ENCODE results near the gene NWD2. TPM values are rescaled to one million over a fixed set of nuclear protein-coding genes. Genes with fewer than 3 reads are reported as not detected.
"Not testable (repeated sequence)": the region's sequence is repeated elsewhere in the genome, so short reads cannot be mapped to it uniquely, and the experiment has no call there.

NWD2 gene
- total and polyA plus RNA-seq, 7 donors: 0.01 to 0.03 TPM; not detected in 5

GRCh38 chr4:37400241-37400881 lies 155.8 kb downstream of the NWD2 start:
- DNase-seq (no peak), ATAC-seq (no peak)
- H3K4me3 ChIP-seq: no peak overlapping the region
- no peaks in the 10 kb centered on the region for H3K9me3 ChIP-seq
- no peaks in the 10 kb centered on the region for H3K36me3 ChIP-seq (ENCODE audit: insufficient read depth in 1 of 2, low read depth in 1 of 2)
- H3K27ac ChIP-seq: no peak overlapping the region
- TF ChIP-seq CTCF (IDR thresholded peaks at IDR 0.05): no peak
- intact Hi-C loops (cut with DNase I): no loop called here
- 14 to 23% (median 18%) methylated on average over 2 of the region's 2 CpGs for WGBS, 3 donors
- H3K27me3 ChIP-seq (ENCODE audit: insufficient read depth in 3 of 3, low read length in 2 of 3): no peaks in the 10 kb centered on the region
- no peaks in the 10 kb centered on the region for H3K4me1 ChIP-seq

GRCh38 chr4:37407938-37408826 lies 163.6 kb downstream of the NWD2 start:
- H3K27ac ChIP-seq; H3K4me1 ChIP-seq; DNase-seq; intact Hi-C loops (cut with DNase I); H3K9me3 ChIP-seq; ATAC-seq; H3K4me3 ChIP-seq; H3K36me3 ChIP-seq (ENCODE audit: insufficient read depth in 1 of 2, low read depth in 1 of 2); H3K27me3 ChIP-seq (ENCODE audit: insufficient read depth in 3 of 3, low read length in 2 of 3): not testable (repeated sequence)
- WGBS, 3 donors: 37 to 41% (median 41%) methylated on average over 9 of the region's 9 CpGs

- H3K9me3 ChIP-seq; H3K4me1 ChIP-seq; ATAC-seq; DNase-seq; H3K36me3 ChIP-seq (ENCODE audit: insufficient read depth in 1 of 2, low read depth in 1 of 2); intact Hi-C loops (cut with DNase I); H3K27me3 ChIP-seq (ENCODE audit: insufficient read depth in 3 of 3, low read length in 2 of 3); H3K27ac ChIP-seq; H3K4me3 ChIP-seq: not testable (repeated sequence)
- 90 to 98% (median 94%) methylated on average over 2 of the region's 2 CpGs for WGBS, 3 donors
Observed at GRCh38 chr4:37413612-37414011, 169.1 kb downstream of the NWD2 start.

GRCh38 chr4:37415845-37416369 lies 171.4 kb downstream of the NWD2 start:
- no peaks in the 10 kb centered on the region for H3K9me3 ChIP-seq
- no peaks in the 10 kb centered on the region for H3K4me1 ChIP-seq
- H3K27me3 ChIP-seq (ENCODE audit: insufficient read depth in 3 of 3, low read length in 2 of 3): no peaks in the 10 kb centered on the region
- 62 to 69% (median 64%) methylated on average over 5 of the region's 5 CpGs for WGBS, 3 donors
- no peaks in the 10 kb centered on the region for H3K36me3 ChIP-seq (ENCODE audit: insufficient read depth in 1 of 2, low read depth in 1 of 2)
- DNase-seq (no peak), ATAC-seq (no peak)
- intact Hi-C loops (cut with DNase I): no loop called here
- no peak for TF ChIP-seq CTCF (IDR thresholded peaks at IDR 0.05)
- no peak overlapping the region for H3K27ac ChIP-seq
- H3K4me3 ChIP-seq: no peak overlapping the region

GRCh38 chr4:37421614-37422013 lies 177.1 kb downstream of the NWD2 start:
- no peaks in the 10 kb centered on the region for H3K4me1 ChIP-seq
- TF ChIP-seq CTCF (IDR thresholded peaks at IDR 0.05): no peak
- no peak overlapping the region for H3K27ac ChIP-seq
- DNase-seq: no peak
- no peak for ATAC-seq
- peaks cover 0 to 4% (median 0%) of the 10 kb centered on the region in 3 donors for H3K27me3 ChIP-seq (ENCODE audit: insufficient read depth in 3 of 3, low read length in 2 of 3)
- intact Hi-C loops (cut with DNase I): no loop called here
- H3K4me3 ChIP-seq: no peak overlapping the region
- no peaks in the 10 kb centered on the region for H3K36me3 ChIP-seq (ENCODE audit: insufficient read depth in 1 of 2, low read depth in 1 of 2)
- H3K9me3 ChIP-seq: no peaks in the 10 kb centered on the region
- WGBS, 3 donors: 86 to 87% (median 87%) methylated on average over 4 of the region's 4 CpGs

Measured in psoas muscle (tissue), 8 donors.